Astrocyte (in vitro differentiated cells and primary cell): ENCODE data around the gene CREM.

Experiments used
- EZH2 ChIP-seq: IDR thresholded peaks from 2 replicates; pipeline ENCODE4 v1.6.1; 2012; ENCODE audit warnings: mild to moderate bottlenecking, low read length, inconsistent platforms; ENCODE audit not compliant: insufficient read depth
- TF ChIP-seq, protein P1 (sequence below): IDR thresholded peaks from 2 replicates; pipeline ENCODE4 v1.5.1; 2011; ENCODE audit warnings: low read depth, mild to moderate bottlenecking, inconsistent platforms, low read length, moderate library complexity; ENCODE audit not compliant: insufficient read depth

DNA sequence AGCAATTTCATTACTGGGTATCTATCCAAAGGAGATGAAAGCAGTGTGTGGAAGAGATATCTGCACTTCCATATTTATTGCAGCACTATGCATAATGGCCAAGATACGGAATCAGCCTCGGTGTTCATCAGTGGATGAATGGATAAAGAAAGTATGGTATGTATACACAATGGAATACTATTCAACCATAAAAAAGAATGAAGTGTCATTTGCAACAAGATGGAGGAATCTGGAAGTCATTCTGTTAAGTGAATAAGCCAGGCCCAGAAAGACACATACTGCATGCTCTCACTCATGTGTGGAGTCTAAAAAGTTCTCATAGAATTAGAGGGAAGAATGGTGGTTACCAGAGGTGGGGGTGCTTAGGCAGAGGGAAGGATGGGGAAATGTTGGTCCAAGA lies 35.3 kb downstream of the CREM start:
- TF ChIP-seq, protein P1, sequence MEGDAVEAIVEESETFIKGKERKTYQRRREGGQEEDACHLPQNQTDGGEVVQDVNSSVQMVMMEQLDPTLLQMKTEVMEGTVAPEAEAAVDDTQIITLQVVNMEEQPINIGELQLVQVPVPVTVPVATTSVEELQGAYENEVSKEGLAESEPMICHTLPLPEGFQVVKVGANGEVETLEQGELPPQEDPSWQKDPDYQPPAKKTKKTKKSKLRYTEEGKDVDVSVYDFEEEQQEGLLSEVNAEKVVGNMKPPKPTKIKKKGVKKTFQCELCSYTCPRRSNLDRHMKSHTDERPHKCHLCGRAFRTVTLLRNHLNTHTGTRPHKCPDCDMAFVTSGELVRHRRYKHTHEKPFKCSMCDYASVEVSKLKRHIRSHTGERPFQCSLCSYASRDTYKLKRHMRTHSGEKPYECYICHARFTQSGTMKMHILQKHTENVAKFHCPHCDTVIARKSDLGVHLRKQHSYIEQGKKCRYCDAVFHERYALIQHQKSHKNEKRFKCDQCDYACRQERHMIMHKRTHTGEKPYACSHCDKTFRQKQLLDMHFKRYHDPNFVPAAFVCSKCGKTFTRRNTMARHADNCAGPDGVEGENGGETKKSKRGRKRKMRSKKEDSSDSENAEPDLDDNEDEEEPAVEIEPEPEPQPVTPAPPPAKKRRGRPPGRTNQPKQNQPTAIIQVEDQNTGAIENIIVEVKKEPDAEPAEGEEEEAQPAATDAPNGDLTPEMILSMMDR, result no peak
- TF ChIP-seq EZH2, result no peak
